HK-2 (cell line): ENCODE measurements around the gene TINCR.

ENCODE experiments used
- DNase-seq: peaks from one replicate; pipeline ENCODE4 v3.0.0-alpha.2; 2018; ENCODE audit not compliant: unreplicated experiment

Gene TINCR

DNA sequence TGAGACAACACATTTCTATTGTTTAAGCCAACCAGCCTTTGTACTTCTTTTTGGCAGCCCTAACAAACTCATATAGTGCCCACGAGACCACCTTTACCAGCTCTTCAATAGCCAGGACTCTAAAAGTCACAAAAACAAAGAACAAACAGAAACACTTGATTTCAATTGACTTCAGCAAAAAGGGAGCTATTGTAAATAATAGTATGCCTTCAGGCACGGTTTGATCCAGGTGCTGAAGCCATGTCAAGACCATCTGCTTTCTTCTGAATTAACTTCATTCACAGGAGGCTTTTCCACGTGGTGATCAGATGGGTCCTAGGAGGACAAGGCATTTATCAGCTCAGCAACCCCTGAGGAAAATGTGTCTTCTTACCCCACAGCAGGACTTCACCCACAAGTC lies 53.8 kb downstream of the TINCR start:
- no peak for DNase-seq

DNA sequence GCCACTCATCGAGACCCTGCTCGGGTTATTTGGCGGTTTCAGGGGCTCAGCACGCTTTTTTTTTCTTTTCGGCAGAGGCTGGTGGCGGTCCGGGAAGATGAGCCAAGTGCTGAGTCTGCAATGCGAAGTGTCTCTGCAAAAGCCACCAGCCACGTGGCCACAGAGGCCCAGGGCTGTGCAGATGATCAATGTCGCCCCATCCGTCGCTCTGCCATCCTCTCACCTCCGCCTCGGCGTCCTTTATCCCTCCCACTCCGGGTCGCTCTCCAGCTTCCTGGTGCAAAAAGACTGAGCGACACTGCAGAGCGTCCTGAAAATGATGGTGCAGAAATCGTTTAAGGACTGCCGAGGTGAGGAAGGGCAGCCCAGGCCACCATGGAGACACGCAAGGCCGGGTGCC lies 55.0 kb downstream of the TINCR start:
- DNase-seq: no peak
